Neural progenitor cell (in vitro differentiated cells): ENCODE measurements around the gene STXBP3.

Experiments
- CTCF ChIP-seq: fragments of 200-600 bp; sonication (generic); IDR thresholded peaks from 2 replicates; pipeline ENCODE4 v1.5.1; 2017; ENCODE audit warnings: antibody characterized with exemption, mild to moderate bottlenecking
- EZH2phosphoT487 ChIP-seq: fragments of 200-600 bp; sonication (generic); IDR thresholded peaks from 2 replicates; pipeline ENCODE4 v1.6.1; 2017; ENCODE audit warnings: antibody characterized with exemption

- TF ChIP-seq EZH2phosphoT487 (no peak), CTCF (no peak)
These were observed 42.5 kb upstream of the STXBP3 start for GRCh38 chr1:108703939-108704338.
